RWPE1 (cell line): ENCODE data around the gene BRSK1.

Experiments
- CTCF ChIA-PET: fragments of 350-600 bp; sonication (Branson Sonifier 250); formaldehyde crosslinking; extraction: SDS; loops from one replicate; lab custom pipeline; 2021; lab: Yijun Ruan, JAX
- POLR2A ChIA-PET: fragments of 400-600 bp; formaldehyde crosslinking; extraction: SDS; loops from one replicate; lab custom pipeline; 2020; ENCODE audit warnings: antibody characterized with exemption; ENCODE audit not compliant: low non-redundant PET; lab: Yijun Ruan, JAX
- DNase-seq: peaks from one replicate; pipeline ENCODE4 v3.0.0; 2012; ENCODE audit warnings: low spot score
- H3K27ac ChIP-seq: fragments of 450-650 bp; 2 replicates; pipeline ENCODE4 v1.5.1; 2017
- CTCF ChIP-seq: fragments of 450-650 bp; conservative IDR thresholded peaks from 2 replicates; pipeline ENCODE4 v1.5.1; 2017; ENCODE audit warnings: low read depth, mild to moderate bottlenecking

The BRSK1 gene

GRCh38 chr19:55300886-55301458 is 17.2 kb downstream of the BRSK1 start:
- no peak for TF ChIP-seq CTCF
- no peak for DNase-seq
- CTCF ChIA-PET: interaction anchor here (0.6 to 3.4 kb wide), 17 partner anchors 9 to 231 kb away, joined by 3 to 21 read pairs (median 3); partner anchors contain the start of gene TMEM238
- POLR2A ChIA-PET: interaction anchor here (0.9 kb wide), 1 partner anchor 83 kb away, joined by 9 read pairs; the partner anchor contains the start of gene TMEM238
- H3K27ac ChIP-seq: peak overlapping the region; percentile 54

- peak; percentile 93 for TF ChIP-seq CTCF
- peak overlapping the region; percentile 54 for H3K27ac ChIP-seq
- peak; percentile 98 for DNase-seq
- POLR2A ChIA-PET: interaction anchor here (0.9 to 1.0 kb wide), 2 partner anchors 38 to 82 kb away, joined by 4 to 9 read pairs; partner anchors contain the start of genes KMT5C and TMEM238
- CTCF ChIA-PET: interaction anchor here (0.6 to 3.4 kb wide), 25 partner anchors 10 to 285 kb away, joined by 3 to 21 read pairs (median 3); partner anchors contain the start of genes GARIN5B, KMT5C, TMEM190 and TMEM238
Measured at GRCh38 chr19:55301459-55302317, 17.9 kb downstream of the BRSK1 start.

GRCh38 chr19:55302318-55302703 is 18.5 kb downstream of the BRSK1 start:
- no peak for DNase-seq
- ChIA-PET CTCF (interaction anchor here (0.5 to 3.4 kb wide), 12 partner anchors 9 to 284 kb away, joined by 3 to 21 read pairs (median 4); partner anchors contain the start of genes GARIN5B, KMT5C, TMEM190 and TMEM238), POLR2A (interaction anchor here (1.0 kb wide), 1 partner anchor 37 kb away, joined by 4 read pairs; the partner anchor contains the start of gene KMT5C)
- no peak for TF ChIP-seq CTCF
- H3K27ac ChIP-seq: peak overlapping the region; percentile 54

GRCh38 chr19:55303477-55303876 is 19.7 kb downstream of the BRSK1 start:
- DNase-seq: no peak
- ChIA-PET CTCF (interaction anchor here (3.4 kb wide), 1 partner anchor 80 kb away, joined by 21 read pairs; the partner anchor contains the start of gene TMEM238), POLR2A (no interaction called here)
- TF ChIP-seq CTCF: no peak
- H3K27ac ChIP-seq: peak overlapping the region; percentile 20

- peak; percentile 59 for DNase-seq
- H3K27ac ChIP-seq: peak overlapping the region; percentile 20; the same call in 1 of the 2 replicates
- CTCF ChIA-PET: no interaction called here
- TF ChIP-seq CTCF: no peak
- POLR2A ChIA-PET: interaction anchor here (0.6 kb wide), 1 partner anchor 288 kb away, joined by 7 read pairs; no protein-coding TSS in a partner anchor
Measured at GRCh38 chr19:55304279-55304978, 20.6 kb downstream of the BRSK1 start.

GRCh38 chr19:55304980-55305379 is 21.2 kb downstream of the BRSK1 start:
- TF ChIP-seq CTCF: no peak
- ChIA-PET CTCF (no interaction called here), POLR2A (interaction anchor here (0.6 kb wide), 1 partner anchor 289 kb away, joined by 7 read pairs; no protein-coding TSS in a partner anchor)
- no peak for DNase-seq
- H3K27ac ChIP-seq: 0 out of 2 replicates have a peak overlapping the region, but pooled peaks have one; percentile 18
